OCI-LY1 (cell line): ENCODE results near the gene ATP6V1E1.

Source experiments
- EZH2 ChIP-seq: fragments of 200-600 bp; sonication (generic), shearing (Covaris generic); IDR thresholded peaks from 2 replicates; pipeline ENCODE4 v1.8.0; 2017; ENCODE audit warnings: borderline replicate concordance, mixed run types, mild to moderate bottlenecking, antibody characterized with exemption, low read length, moderate library complexity, mixed read lengths
- TF ChIP-seq, protein P1 (sequence below): fragments of 200-600 bp; sonication (generic), shearing (Covaris generic); IDR thresholded peaks from 2 replicates; pipeline ENCODE4 v1.5.1; 2017; ENCODE audit warnings: mild to moderate bottlenecking, antibody characterized with exemption, low read length, moderate library complexity, mixed read lengths

DNA sequence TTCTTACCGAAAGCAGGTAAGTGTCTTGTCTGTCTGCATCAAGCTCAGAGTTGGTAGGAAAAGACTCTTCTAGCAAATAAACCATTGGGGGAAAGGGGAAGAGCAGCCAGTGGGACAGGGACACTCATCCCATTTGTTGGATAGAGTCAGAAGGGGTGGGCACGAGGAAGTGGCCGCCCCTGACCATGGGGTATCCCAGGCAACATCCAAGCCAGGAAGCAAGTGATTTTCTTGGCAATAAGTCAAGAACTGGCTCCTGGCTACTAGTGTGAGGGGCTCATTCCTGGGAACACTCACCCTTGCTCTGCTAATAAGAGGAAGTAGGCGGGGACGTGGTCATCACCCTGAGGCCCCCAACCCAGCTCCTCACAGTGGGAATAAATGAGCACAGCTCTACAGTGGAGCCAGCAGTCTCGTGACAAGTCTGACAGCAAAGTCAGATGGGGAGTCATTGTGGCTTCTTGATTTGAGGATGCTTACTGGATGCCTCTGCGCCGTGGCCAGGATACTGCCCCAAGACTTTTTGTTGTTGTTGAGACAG lies 58.5 kb downstream of the ATP6V1E1 start:
- TF ChIP-seq EZH2, result no peak
- TF ChIP-seq, protein P1, sequence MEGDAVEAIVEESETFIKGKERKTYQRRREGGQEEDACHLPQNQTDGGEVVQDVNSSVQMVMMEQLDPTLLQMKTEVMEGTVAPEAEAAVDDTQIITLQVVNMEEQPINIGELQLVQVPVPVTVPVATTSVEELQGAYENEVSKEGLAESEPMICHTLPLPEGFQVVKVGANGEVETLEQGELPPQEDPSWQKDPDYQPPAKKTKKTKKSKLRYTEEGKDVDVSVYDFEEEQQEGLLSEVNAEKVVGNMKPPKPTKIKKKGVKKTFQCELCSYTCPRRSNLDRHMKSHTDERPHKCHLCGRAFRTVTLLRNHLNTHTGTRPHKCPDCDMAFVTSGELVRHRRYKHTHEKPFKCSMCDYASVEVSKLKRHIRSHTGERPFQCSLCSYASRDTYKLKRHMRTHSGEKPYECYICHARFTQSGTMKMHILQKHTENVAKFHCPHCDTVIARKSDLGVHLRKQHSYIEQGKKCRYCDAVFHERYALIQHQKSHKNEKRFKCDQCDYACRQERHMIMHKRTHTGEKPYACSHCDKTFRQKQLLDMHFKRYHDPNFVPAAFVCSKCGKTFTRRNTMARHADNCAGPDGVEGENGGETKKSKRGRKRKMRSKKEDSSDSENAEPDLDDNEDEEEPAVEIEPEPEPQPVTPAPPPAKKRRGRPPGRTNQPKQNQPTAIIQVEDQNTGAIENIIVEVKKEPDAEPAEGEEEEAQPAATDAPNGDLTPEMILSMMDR, result no peak
